Left colon (tissue), 2 donors: ENCODE measurements around the gene PRKCQ. TPM values are rescaled to one million over a fixed set of nuclear protein-coding genes. Genes with fewer than 3 reads are reported as not detected.

Experiments
- ATAC-seq: fragments of 200-7000 bp; cut with Tn5 transposase; one replicate; pipeline ENCODE4 v1.9.1; 2020; ENCODE audit warnings: mild to moderate bottlenecking, moderate library complexity
- DNase-seq, 2 donors: peaks; one replicate each; pipeline ENCODE4 v3.0.0-alpha.2; 2020
- intact Hi-C, 2 donors: fragments of 100-400 bp; cut with DNase I in 1 of 2; cut with micrococcal nuclease in 1 of 2; formaldehyde crosslinking; loops; one replicate each; pipeline versions ENCODE4 v1.11.2 to v1.14.0; 2022; cut with DNase I, micrococcal nuclease
- total RNA-seq, 2 donors: library from RNA; stranded (reverse); fragmentation: NEBNext Ultra II Directional; extraction: Animal tissue kit (Norgen Biotek cat#: 25700); gene quantifications; one replicate each; pipeline ENCODE4 v1.2.1, GENCODE V29; 2021
- donor health status: DM: no; HTN: no; CAD: no.
- donor health status: DM: yes; HTN: yes; CAD: no.

PRKCQ gene
- total RNA-seq, 2 donors from 2014 or later, result 0.89 TPM

- DNase-seq, result no peak
- ATAC-seq, result no peak
- intact Hi-C loops, result no loop called here
Measured at GRCh38 chr10:6507311-6507710, 72.8 kb downstream of the PRKCQ start.

GRCh38 chr10:6505300-6505699, 74.8 kb downstream of the PRKCQ start:
- intact Hi-C loops, result no loop called here
- DNase-seq (no peak), ATAC-seq (no peak)

GRCh38 chr10:6504296-6504695, 75.8 kb downstream of the PRKCQ start:
- DNase-seq, result no peak
- no peak for ATAC-seq
- intact Hi-C loops, result no loop called here

GRCh38 chr10:6503171-6503570, 76.9 kb downstream of the PRKCQ start:
- ATAC-seq (no peak), DNase-seq (no peak)
- intact Hi-C loops, result no loop called here

- DNase-seq (no peak), ATAC-seq (no peak)
- intact Hi-C loops, result no loop called here
Measured at GRCh38 chr10:6501931-6502330, 78.1 kb downstream of the PRKCQ start.

GRCh38 chr10:6499974-6500373, 80.1 kb downstream of the PRKCQ start:
- intact Hi-C loops, result no loop called here
- DNase-seq (no peak), ATAC-seq (no peak)

GRCh38 chr10:6498771-6499170, 81.3 kb downstream of the PRKCQ start:
- no peak for ATAC-seq
- intact Hi-C loops, result no loop called here
- no peak for DNase-seq

- intact Hi-C loops, result no loop called here
Measured at GRCh38 chr10:6497620-6498019, 82.5 kb downstream of the PRKCQ start.

GRCh38 chr10:6494936-6495592, 85.0 kb downstream of the PRKCQ start:
- no peak for DNase-seq
- intact Hi-C loops, result no loop called here
- no peak for ATAC-seq

More at GRCh38 chr10:6497620-6498019, 82.5 kb downstream of the PRKCQ start:
- no peak for DNase-seq
- no peak for ATAC-seq

- DNase-seq (no peak), ATAC-seq (no peak)
- intact Hi-C loops, result no loop called here
Measured at GRCh38 chr10:6494442-6494819, 85.6 kb downstream of the PRKCQ start.

- no peak for DNase-seq
- intact Hi-C loops, result no loop called here
- no peak for ATAC-seq
Measured at GRCh38 chr10:6493521-6494441, 86.3 kb downstream of the PRKCQ start.

GRCh38 chr10:6492896-6493295, 87.2 kb downstream of the PRKCQ start:
- intact Hi-C loops, result no loop called here
- DNase-seq, result no peak
- ATAC-seq, result no peak

GRCh38 chr10:6491841-6492609, 88.1 kb downstream of the PRKCQ start:
- ATAC-seq (no peak), DNase-seq (no peak)
- intact Hi-C loops, result no loop called here

GRCh38 chr10:6490614-6491013, 89.5 kb downstream of the PRKCQ start:
- no peak for DNase-seq
- no peak for ATAC-seq
- intact Hi-C loops, result no loop called here

GRCh38 chr10:6487920-6488319, 92.2 kb downstream of the PRKCQ start:
- intact Hi-C loops, result no loop called here
- ATAC-seq, result no peak

GRCh38 chr10:6486309-6486708, 93.8 kb downstream of the PRKCQ start:
- DNase-seq, result no peak
- intact Hi-C loops, result no loop called here
- no peak for ATAC-seq

More at GRCh38 chr10:6487920-6488319, 92.2 kb downstream of the PRKCQ start:
- no peak for DNase-seq

- no peak for DNase-seq
- ATAC-seq, result no peak
- intact Hi-C loops, result no loop called here
Measured at GRCh38 chr10:6482737-6483357, 97.2 kb downstream of the PRKCQ start.

- DNase-seq (no peak), ATAC-seq (no peak)
- intact Hi-C loops, result no loop called here
Measured at GRCh38 chr10:6478722-6479121, 101.4 kb downstream of the PRKCQ start.

GRCh38 chr10:6476989-6477388, 103.1 kb downstream of the PRKCQ start:
- no peak for ATAC-seq
- intact Hi-C loops, result no loop called here
- DNase-seq, result no peak
